ENCODE data around the gene HDHD5. TPM values are rescaled to one million over a fixed set of nuclear protein-coding genes. Genes with fewer than 3 reads are reported as not detected.

HDHD5 gene
- total and polyA plus RNA-seq, 7 donors, result 24.6 to 68.3 (median 33.9) TPM

DNA sequence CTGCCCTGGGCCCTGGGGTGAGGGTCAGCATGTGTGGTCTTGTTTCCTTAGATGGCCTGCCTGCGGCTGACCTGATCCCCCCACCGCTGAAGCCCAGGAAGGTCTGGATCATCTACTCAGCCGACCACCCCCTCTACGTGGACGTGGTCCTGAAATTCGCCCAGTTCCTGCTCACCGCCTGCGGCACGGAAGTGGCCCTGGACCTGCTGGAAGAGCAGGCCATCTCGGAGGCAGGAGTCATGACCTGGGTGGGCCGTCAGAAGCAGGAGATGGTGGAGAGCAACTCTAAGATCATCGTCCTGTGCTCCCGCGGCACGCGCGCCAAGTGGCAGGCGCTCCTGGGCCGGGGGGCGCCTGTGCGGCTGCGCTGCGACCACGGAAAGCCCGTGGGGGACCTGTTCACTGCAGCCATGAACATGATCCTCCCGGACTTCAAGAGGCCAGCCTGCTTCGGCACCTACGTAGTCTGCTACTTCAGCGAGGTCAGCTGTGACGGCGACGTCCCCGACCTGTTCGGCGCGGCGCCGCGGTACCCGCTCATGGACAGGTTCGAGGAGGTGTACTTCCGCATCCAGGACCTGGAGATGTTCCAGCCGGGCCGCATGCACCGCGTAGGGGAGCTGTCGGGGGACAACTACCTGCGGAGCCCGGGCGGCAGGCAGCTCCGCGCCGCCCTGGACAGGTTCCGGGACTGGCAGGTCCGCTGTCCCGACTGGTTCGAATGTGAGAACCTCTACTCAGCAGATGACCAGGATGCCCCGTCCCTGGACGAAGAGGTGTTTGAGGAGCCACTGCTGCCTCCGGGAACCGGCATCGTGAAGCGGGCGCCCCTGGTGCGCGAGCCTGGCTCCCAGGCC lies 50.6 kb downstream of the HDHD5 start:
- peaks cover 0 to 5% of the 10 kb centered on the region in 2 donors for H3K36me3 ChIP-seq (ENCODE audit: insufficient read depth in 1 of 2, low read depth in 1 of 2)
- no peak overlapping the region for H3K4me3 ChIP-seq
- intact Hi-C loops (cut with DNase I), result no loop called here
- H3K27ac ChIP-seq, result no peak overlapping the region
- TF ChIP-seq, protein P1, sequence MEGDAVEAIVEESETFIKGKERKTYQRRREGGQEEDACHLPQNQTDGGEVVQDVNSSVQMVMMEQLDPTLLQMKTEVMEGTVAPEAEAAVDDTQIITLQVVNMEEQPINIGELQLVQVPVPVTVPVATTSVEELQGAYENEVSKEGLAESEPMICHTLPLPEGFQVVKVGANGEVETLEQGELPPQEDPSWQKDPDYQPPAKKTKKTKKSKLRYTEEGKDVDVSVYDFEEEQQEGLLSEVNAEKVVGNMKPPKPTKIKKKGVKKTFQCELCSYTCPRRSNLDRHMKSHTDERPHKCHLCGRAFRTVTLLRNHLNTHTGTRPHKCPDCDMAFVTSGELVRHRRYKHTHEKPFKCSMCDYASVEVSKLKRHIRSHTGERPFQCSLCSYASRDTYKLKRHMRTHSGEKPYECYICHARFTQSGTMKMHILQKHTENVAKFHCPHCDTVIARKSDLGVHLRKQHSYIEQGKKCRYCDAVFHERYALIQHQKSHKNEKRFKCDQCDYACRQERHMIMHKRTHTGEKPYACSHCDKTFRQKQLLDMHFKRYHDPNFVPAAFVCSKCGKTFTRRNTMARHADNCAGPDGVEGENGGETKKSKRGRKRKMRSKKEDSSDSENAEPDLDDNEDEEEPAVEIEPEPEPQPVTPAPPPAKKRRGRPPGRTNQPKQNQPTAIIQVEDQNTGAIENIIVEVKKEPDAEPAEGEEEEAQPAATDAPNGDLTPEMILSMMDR (IDR thresholded peaks at IDR 0.05), result no peak
- no peaks in the 10 kb centered on the region for H3K4me1 ChIP-seq
- 95 to 97% (median 96%) methylated on average over 61 to 66 of the region's 66 CpGs for WGBS, 3 donors
- no peaks in the 10 kb centered on the region for H3K9me3 ChIP-seq
- peaks cover 0 to 2% (median 0%) of the 10 kb centered on the region in 3 donors for H3K27me3 ChIP-seq (ENCODE audit: insufficient read depth in 3 of 3, low read length in 2 of 3)
- no peak for ATAC-seq
- DNase-seq, result no peak

DNA sequence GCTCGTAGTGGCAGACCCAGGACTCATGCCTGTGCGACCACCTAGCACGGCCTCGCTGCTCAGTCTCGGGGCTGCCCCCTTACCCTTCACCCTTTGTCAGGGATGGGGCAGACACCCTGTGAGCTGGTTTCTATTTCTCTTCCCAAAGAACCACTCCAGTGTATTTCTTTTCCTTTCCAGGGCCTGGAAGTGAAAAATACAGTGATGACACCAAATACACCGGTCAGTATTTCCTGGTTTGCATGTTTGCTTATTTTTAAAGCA lies 51.6 kb downstream of the HDHD5 start:
- Histone ChIP-seq H3K27ac (no peak overlapping the region), H3K4me1 (no peaks in the 10 kb centered on the region), H3K36me3 (ENCODE audit: insufficient read depth in 1 of 2, low read depth in 1 of 2) (peaks cover 0 to 10% of the 10 kb centered on the region in 2 donors), H3K27me3 (ENCODE audit: insufficient read depth in 3 of 3, low read length in 2 of 3) (peaks cover 0 to 2% (median 0%) of the 10 kb centered on the region in 3 donors), H3K9me3 (no peaks in the 10 kb centered on the region), H3K4me3 (no peak overlapping the region)
- ATAC-seq (no peak), DNase-seq (no peak)
- WGBS, 3 donors, result 91 to 95% (median 93%) methylated on average over 6 of the region's 6 CpGs
- intact Hi-C loops (cut with DNase I), result no loop called here
- TF ChIP-seq, protein P1 (IDR thresholded peaks at IDR 0.05), result no peak

DNA sequence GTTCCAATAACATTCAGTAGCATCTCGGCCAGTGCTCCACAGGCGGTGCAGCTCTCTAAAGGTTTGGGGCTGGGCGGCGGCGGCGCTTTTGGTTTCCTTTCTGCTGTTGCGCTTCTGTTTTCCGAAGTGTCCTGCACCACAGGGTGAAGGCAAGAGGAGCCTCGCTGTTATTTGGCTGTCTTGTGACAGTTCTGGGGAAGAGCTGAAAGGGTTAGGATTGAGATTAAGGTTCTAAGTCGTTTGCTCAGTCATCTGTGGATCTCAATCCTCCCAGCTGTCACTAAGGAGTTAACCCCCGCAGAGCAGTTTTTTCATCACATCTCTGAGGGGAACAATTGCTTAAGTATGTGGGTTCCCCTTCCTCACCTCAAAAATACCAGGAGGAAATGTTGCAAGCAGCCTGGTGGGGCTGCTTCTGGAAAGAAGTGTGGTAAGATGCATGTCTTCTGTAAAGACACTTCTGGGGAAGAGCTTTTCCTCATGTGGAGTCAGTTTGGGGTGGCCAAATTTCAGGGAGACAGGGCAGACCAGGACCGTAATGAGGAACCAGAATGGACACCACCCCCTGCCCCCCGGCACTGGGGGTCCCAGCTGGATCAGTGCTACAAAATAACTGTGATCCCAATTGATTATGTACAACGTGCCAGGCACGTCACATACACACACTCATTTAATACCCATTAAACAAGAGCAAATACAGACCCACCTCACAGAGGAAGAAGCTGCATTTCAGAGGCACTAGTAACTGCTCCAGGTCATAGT lies 52.1 kb downstream of the HDHD5 start:
- 80 to 84% (median 84%) methylated on average over 15 of the region's 15 CpGs for WGBS, 3 donors
- peaks cover 0 to 2% (median 0%) of the 10 kb centered on the region in 3 donors for H3K27me3 ChIP-seq (ENCODE audit: insufficient read depth in 3 of 3, low read length in 2 of 3)
- H3K4me3 ChIP-seq, result no peak overlapping the region
- TF ChIP-seq, protein P1 (IDR thresholded peaks at IDR 0.05), result no peak
- H3K4me1 ChIP-seq, result no peaks in the 10 kb centered on the region
- DNase-seq (no peak), ATAC-seq (no peak)
- no peaks in the 10 kb centered on the region for H3K9me3 ChIP-seq
- H3K27ac ChIP-seq, result no peak overlapping the region
- intact Hi-C loops (cut with DNase I), result no loop called here
- H3K36me3 ChIP-seq (ENCODE audit: insufficient read depth in 1 of 2, low read depth in 1 of 2), result peaks cover 0 to 16% of the 10 kb centered on the region in 2 donors

DNA sequence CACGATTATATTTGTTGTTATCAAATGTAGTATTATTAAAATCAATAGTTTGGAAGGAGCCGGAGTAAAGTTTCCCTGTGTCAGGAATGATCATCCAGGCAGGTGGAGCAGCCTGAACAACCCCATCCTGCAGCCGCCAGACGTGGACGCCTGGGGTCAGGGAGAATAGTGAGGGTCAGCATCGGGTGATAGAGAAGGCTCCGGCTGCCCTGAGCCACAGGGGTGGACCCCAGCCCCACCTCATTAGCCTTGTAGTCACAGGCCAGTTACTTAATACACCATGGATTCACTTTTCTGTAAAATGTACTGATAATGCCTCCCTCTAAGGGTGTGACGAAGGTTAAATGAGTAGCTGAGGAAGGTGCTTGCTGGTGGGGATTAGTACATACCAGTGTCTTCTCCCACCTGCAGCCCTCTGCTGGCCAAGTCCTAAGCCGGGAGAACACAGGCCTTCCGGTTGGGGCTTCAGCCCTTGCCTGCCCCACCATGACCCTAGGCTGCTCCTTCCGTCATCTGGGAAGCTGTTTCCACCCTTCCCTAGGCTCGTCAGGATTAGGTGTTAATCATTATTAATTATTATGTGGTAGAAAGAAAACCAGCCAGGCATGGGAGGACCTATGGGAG lies 52.8 kb downstream of the HDHD5 start:
- Histone ChIP-seq H3K9me3 (no peaks in the 10 kb centered on the region), H3K36me3 (ENCODE audit: insufficient read depth in 1 of 2, low read depth in 1 of 2) (peaks cover 0 to 21% of the 10 kb centered on the region in 2 donors), H3K4me3 (no peak overlapping the region), H3K27me3 (ENCODE audit: insufficient read depth in 3 of 3, low read length in 2 of 3) (peaks cover 0 to 2% (median 0%) of the 10 kb centered on the region in 3 donors), H3K4me1 (no peaks in the 10 kb centered on the region), H3K27ac (no peak overlapping the region)
- intact Hi-C loops (cut with DNase I), result no loop called here
- TF ChIP-seq, protein P1 (IDR thresholded peaks at IDR 0.05), result no peak
- WGBS, 3 donors, result 82 to 86% (median 84%) methylated on average over 12 of the region's 12 CpGs
- no peak for DNase-seq
- no peak for ATAC-seq
